WERI-Rb-1 (cell line): ENCODE data around the gene RSBN1L.

Experiments used
- DNase-seq: peaks from one replicate; pipeline ENCODE4 v3.0.0-alpha.2; 2020
- H3K27ac ChIP-seq: fragments of 250-450 bp; sonication (Bioruptor Pico); 2 replicates; pipeline ENCODE4 v1.5.1; 2020; ENCODE audit warnings: mild to moderate bottlenecking, moderate library complexity
- H3K27me3 ChIP-seq: fragments of 250-450 bp; sonication (Bioruptor Pico); 2 replicates; pipeline ENCODE4 v1.5.1; 2021; ENCODE audit warnings: mild to moderate bottlenecking, low read depth, moderate library complexity; ENCODE audit not compliant: insufficient read depth, severe bottlenecking
- H3K36me3 ChIP-seq: fragments of 250-450 bp; sonication (Bioruptor Pico); 2 replicates; pipeline ENCODE4 v1.5.1; 2020; ENCODE audit warnings: mild to moderate bottlenecking, moderate library complexity
- H3K4me3 ChIP-seq: 2 replicates; pipeline ENCODE4 v1.5.1; 2011; ENCODE audit warnings: low read depth, mild to moderate bottlenecking, control low read depth, low read length
- H3K9me3 ChIP-seq: fragments of 250-450 bp; sonication (Bioruptor Pico); 2 replicates; pipeline ENCODE4 v1.5.1; 2021; ENCODE audit warnings: mild to moderate bottlenecking, moderate library complexity; ENCODE audit not compliant: severe bottlenecking
- TF ChIP-seq, protein P1 (sequence below): IDR thresholded peaks from 2 replicates; pipeline ENCODE4 v1.5.1; 2011; ENCODE audit warnings: low read depth, mild to moderate bottlenecking, control low read depth, inconsistent platforms, low read length

The RSBN1L gene

DNA sequence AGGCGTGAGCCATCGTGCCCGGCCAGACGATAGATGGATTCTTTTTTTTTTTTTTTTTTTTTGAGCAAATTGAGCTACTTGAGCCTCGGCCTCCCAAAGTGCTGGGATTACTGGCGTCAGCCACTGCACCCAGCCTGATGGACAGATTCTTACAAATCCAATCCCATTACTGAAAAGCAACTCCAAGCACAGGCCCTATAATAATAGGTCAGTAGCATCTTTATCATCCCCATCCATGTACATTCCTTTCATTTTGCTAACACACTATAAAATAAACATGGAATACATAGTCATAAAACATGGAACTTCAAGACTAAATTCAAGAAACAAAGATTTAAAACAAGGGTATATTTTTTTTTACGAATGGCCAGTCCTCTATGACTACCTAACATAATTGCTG, 16.0 kb upstream of the RSBN1L start:
- H3K27me3 ChIP-seq, result no peaks in the 10 kb centered on the region
- no peak for DNase-seq
- peaks cover 23% of the 10 kb centered on the region for H3K36me3 ChIP-seq
- no peak overlapping the region for H3K27ac ChIP-seq
- TF ChIP-seq, protein P1, sequence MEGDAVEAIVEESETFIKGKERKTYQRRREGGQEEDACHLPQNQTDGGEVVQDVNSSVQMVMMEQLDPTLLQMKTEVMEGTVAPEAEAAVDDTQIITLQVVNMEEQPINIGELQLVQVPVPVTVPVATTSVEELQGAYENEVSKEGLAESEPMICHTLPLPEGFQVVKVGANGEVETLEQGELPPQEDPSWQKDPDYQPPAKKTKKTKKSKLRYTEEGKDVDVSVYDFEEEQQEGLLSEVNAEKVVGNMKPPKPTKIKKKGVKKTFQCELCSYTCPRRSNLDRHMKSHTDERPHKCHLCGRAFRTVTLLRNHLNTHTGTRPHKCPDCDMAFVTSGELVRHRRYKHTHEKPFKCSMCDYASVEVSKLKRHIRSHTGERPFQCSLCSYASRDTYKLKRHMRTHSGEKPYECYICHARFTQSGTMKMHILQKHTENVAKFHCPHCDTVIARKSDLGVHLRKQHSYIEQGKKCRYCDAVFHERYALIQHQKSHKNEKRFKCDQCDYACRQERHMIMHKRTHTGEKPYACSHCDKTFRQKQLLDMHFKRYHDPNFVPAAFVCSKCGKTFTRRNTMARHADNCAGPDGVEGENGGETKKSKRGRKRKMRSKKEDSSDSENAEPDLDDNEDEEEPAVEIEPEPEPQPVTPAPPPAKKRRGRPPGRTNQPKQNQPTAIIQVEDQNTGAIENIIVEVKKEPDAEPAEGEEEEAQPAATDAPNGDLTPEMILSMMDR, result no peak
- no peaks in the 10 kb centered on the region for H3K9me3 ChIP-seq
- H3K4me3 ChIP-seq, result no peak overlapping the region

DNA sequence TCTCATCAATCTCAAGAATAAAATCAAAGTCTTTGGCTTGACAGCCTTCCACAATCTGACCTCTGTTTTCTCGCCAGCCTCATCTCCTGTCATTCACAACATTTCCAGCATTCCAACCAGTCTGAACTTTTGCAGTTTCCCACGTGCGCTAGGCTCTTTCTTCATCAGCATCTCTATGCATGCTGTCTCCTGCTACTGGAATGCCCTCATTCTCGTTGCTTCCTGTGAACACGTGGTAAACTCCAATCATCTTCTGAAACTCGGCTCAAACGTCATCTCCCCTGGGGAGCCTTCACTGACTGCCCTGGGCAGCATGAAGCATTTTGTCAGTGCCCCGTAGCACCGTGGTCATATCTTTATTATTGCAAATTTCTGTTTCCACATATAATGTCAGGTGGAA, 12.2 kb upstream of the RSBN1L start:
- Histone ChIP-seq H3K27me3 (no peaks in the 10 kb centered on the region), H3K4me3 (no peak overlapping the region), H3K36me3 (peaks cover 34% of the 10 kb centered on the region), H3K9me3 (no peaks in the 10 kb centered on the region), H3K27ac (no peak overlapping the region)
- no peak for DNase-seq
- TF ChIP-seq, protein P1, result no peak

DNA sequence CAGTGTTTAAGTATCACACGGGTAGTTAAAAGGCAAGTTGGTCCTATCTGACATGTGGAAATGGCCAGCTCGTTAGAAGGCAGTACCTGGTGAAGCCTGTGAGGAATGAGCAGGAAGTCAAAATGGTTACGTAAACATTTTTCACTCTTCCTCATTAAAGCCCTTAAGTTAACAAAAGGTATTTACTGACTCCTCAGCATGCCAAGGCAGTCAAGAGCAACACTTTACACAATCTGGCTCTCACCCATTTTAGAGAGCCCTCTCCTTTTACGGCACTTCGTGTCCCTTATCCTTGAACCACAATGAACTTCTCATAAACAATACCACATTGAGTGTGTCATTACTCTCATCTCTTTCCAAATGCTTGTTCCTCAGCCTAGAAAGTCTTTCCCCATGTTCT, 11.0 kb upstream of the RSBN1L start:
- Histone ChIP-seq H3K9me3 (no peaks in the 10 kb centered on the region), H3K27ac (no peak overlapping the region), H3K36me3 (peaks cover 38% of the 10 kb centered on the region), H3K4me3 (no peak overlapping the region), H3K27me3 (no peaks in the 10 kb centered on the region)
- DNase-seq, result no peak
- TF ChIP-seq, protein P1, result no peak

DNA sequence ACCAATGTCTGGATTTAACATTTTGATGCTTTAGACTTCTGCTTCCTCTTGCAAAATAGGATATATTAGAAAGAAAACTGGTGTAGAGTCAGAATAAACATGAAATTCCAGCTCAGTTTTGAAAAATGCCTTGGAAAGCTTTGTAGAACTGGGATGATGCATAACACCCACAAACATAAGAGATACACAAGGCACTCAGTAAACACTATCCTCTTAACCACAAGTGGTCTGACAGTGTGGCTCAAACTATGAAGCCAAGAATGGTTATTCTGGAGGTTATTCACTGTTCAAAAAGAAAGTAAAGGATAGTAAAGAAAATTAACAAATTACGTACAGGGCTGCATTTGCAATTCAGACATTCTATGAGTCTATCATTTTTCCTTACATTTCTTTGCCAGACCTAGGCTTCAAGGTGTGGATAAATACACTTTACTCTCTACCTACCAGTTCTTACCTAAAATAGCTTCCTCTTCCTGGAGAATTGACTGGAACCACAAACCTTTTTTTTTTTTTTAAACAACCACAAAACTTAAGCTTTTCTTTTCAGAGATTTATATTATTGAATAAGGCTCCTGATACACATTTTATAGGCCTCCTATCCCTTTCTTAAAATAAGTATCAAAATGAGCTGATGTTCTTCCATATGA, 9.0 kb upstream of the RSBN1L start:
- Histone ChIP-seq H3K27ac (no peak overlapping the region), H3K4me3 (no peak overlapping the region), H3K36me3 (peaks cover 45% of the 10 kb centered on the region), H3K27me3 (no peaks in the 10 kb centered on the region), H3K9me3 (no peaks in the 10 kb centered on the region)
- no peak for DNase-seq
- TF ChIP-seq, protein P1, result no peak

DNA sequence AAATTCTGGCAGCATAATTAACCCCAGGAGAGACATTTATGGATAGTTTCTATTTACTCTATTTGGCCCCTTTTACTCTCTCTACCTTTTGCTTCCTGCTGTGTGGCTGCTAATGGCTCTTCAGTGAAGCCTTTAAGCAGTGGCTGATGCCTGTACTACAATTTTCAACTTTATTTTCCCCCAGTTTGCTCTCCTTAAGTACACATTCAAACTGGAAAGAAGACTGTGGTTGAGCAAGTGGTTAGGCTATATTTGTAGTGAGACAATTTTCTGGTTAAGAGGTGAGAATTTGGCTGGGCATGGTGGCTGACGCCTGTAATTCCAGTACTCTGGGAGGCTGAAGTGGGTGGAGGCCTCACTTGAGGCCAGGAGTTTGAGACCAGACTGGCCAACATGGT, 8.5 kb upstream of the RSBN1L start:
- no peak for DNase-seq
- Histone ChIP-seq H3K27ac (no peak overlapping the region), H3K4me3 (no peak overlapping the region), H3K36me3 (peaks cover 40% of the 10 kb centered on the region), H3K27me3 (no peaks in the 10 kb centered on the region), H3K9me3 (no peaks in the 10 kb centered on the region)
- TF ChIP-seq, protein P1, result no peak

DNA sequence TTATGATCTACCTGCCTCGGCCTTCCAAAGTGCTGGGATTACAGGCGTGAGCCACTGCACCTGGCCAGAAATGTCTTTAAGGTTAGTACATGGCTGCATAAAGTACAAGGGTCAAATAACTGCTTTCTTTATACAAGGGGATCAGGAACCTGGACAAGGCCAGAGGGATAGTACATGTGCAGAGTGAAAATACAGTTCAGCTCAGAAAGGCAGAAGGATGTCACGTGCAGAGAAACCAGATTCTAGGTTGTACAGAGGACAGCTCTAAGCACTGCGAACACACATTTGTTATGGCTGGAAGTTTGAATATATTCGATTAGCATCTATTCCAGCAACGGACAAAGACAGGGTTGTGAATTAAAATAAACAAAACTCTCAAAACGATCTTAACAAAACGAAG, 6.0 kb upstream of the RSBN1L start:
- DNase-seq, result no peak
- H3K36me3 ChIP-seq, result peaks cover 21% of the 10 kb centered on the region
- no peak overlapping the region for H3K4me3 ChIP-seq
- no peaks in the 10 kb centered on the region for H3K27me3 ChIP-seq
- no peaks in the 10 kb centered on the region for H3K9me3 ChIP-seq
- no peak overlapping the region for H3K27ac ChIP-seq
- TF ChIP-seq, protein P1, result no peak
